Peyer's patch (tissue), 4 donors: Measurements from ENCODE around the gene KIAA1614.

Source experiments
- CTCF ChIP-seq, 6 experiments: fragments of 450-650 bp in 4 of 6; fragments of 200-600 bp in 2 of 6; sonication (generic) in 1 of 6; IDR thresholded peaks; one replicate each; pipeline ENCODE4 v1.5.1; 2017 to 2019; ENCODE audit warnings: antibody characterized with exemption in 6 of 6, mild to moderate bottlenecking in 3 of 6, moderate library complexity in 1 of 6
- POLR2A ChIP-seq, 2 donors: fragments of 450-650 bp; IDR thresholded peaks; one replicate each; pipeline ENCODE4 v1.5.1; 2017; ENCODE audit warnings: antibody characterized with exemption in 2 of 2, mild to moderate bottlenecking in 2 of 2, moderate library complexity in 2 of 2

- no peak for TF ChIP-seq CTCF (IDR thresholded peaks at IDR 0.05)
- TF ChIP-seq POLR2A (IDR thresholded peaks at IDR 0.05) = no peak
Measured at GRCh38 chr1:180915426-180915965, 2.8 kb downstream of the KIAA1614 start.
